C4-2B (cell line): ENCODE results near the gene CFAP74.

Source experiments
- CTCF ChIP-seq: fragments of 450-650 bp; conservative IDR thresholded peaks from 2 replicates; pipeline ENCODE4 v1.5.1; 2017; ENCODE audit warnings: mild to moderate bottlenecking
- ZFX ChIP-seq: fragments of 450-650 bp; IDR thresholded peaks from 2 replicates; pipeline ENCODE4 v1.6.1; 2017

GRCh38 chr1:2039251-2039650, 35.7 kb upstream of the CFAP74 start:
- TF ChIP-seq CTCF (no peak), ZFX (no peak)
